Measurements from ENCODE around the gene PROX2.

- TF ChIP-seq CTCF (IDR thresholded peaks at IDR 0.05) (no peak), ZFX (IDR thresholded peaks at IDR 0.05; ENCODE audit: borderline replicate concordance) (no peak)
These were observed 20.0 kb downstream of the PROX2 start for GRCh38 chr14:74855945-74856344.
